A549 (cell line): ENCODE results near the gene SEMA5A. TPM values are rescaled to one million over a fixed set of nuclear protein-coding genes. Genes with fewer than 3 reads are reported as not detected.

ENCODE experiments used
- ATAC-seq, 2 experiments: fragments of 200-7000 bp in 1 of 2; fragments of >200 bp in 1 of 2; cut with Nextera tagmentation in 1 of 2; cut with Tn5 transposase in 1 of 2; 3 replicates each; pipeline versions ENCODE4 v1.8.0 to v1.9.1; 2018 to 2020; ENCODE audit warnings: mild to moderate bottlenecking in 1 of 2, moderate library complexity in 1 of 2
- CTCF ChIA-PET: fragments of 300-600 bp; sonication (Branson Sonifier 250); formaldehyde crosslinking; extraction: SDS; loops from one replicate; lab custom pipeline; 2021; ENCODE audit warnings: antibody characterized with exemption, inconsistent platforms; lab: Yijun Ruan, JAX
- POLR2A ChIA-PET: fragments of 350-600 bp; formaldehyde crosslinking; extraction: SDS; loops from one replicate; lab custom pipeline; 2021; ENCODE audit warnings: antibody characterized with exemption, inconsistent platforms; lab: Yijun Ruan, JAX
- DNase-seq, 2 experiments: peaks; one replicate each; pipeline versions ENCODE4 v3.0.0 to v3.0.0-alpha.2; 2011 to 2016; ENCODE audit warnings: low read depth in 1 of 2, low spot score in 1 of 2
- FAIRE-seq: peaks from 2 replicates; lab custom pipeline; 2011; peaks lifted over from hg19 to GRCh38; lab: Jason Lieb, UNC
- H3K27ac ChIP-seq, 2 experiments: fragments of >200 bp; sonication (Bioruptor Twin); formaldehyde crosslinking; 3 replicates each; pipeline ENCODE4 v1.5.1; 2016 to 2017
- H3K4me1 ChIP-seq: fragments of >200 bp; sonication (Bioruptor Twin); formaldehyde crosslinking; 3 replicates; pipeline ENCODE4 v1.6.1; 2016
- H3K4me2 ChIP-seq: fragments of >200 bp; sonication (Bioruptor Twin); formaldehyde crosslinking; 3 replicates; pipeline ENCODE4 v1.6.1; 2016
- H3K4me3 ChIP-seq: fragments of >200 bp; sonication (Bioruptor Twin); formaldehyde crosslinking; 3 replicates; pipeline ENCODE4 v1.5.1; 2016
- H3K9me3 ChIP-seq: fragments of >200 bp; sonication (Bioruptor Twin); formaldehyde crosslinking; 3 replicates; pipeline ENCODE4 v1.6.1; 2016
- CEBPB ChIP-seq, 2 experiments: fragments of >200 bp in 1 of 2; sonication (Bioruptor Twin) in 1 of 2; formaldehyde crosslinking in 1 of 2; IDR thresholded peaks; 2 replicates each; pipeline ENCODE4 v1.6.1; 2012 to 2016
- EHF ChIP-seq: fragments of 250-450 bp; sonication (Bioruptor Pico); IDR thresholded peaks from 2 replicates; pipeline ENCODE4 v1.5.0; 2020; ENCODE audit warnings: mild to moderate bottlenecking
- EHMT2 ChIP-seq: fragments of 200-600 bp; sonication (generic); IDR thresholded peaks from 2 replicates; pipeline ENCODE4 v1.6.1; 2016; ENCODE audit warnings: antibody characterized with exemption, low read depth, mild to moderate bottlenecking, moderate library complexity
- ESRRA ChIP-seq: fragments of 150-350 bp; IDR thresholded peaks from 2 replicates; pipeline ENCODE4 v1.6.1; 2014; ENCODE audit warnings: mild to moderate bottlenecking, low read length, borderline replicate concordance
- FOSB ChIP-seq: fragments of 250-450 bp; sonication (Bioruptor Pico); IDR thresholded peaks from 2 replicates; pipeline ENCODE4 v1.5.0; 2020; ENCODE audit warnings: mild to moderate bottlenecking, moderate library complexity
- FOXS1 ChIP-seq: fragments of 250-450 bp; sonication (Bioruptor Pico); IDR thresholded peaks from 2 replicates; pipeline ENCODE4 v1.5.0; 2020; ENCODE audit warnings: mild to moderate bottlenecking, moderate library complexity
- GATA3 ChIP-seq: IDR thresholded peaks from 2 replicates; pipeline ENCODE4 v1.6.1; 2012; ENCODE audit warnings: borderline replicate concordance
- HOXB13 ChIP-seq: fragments of 250-450 bp; sonication (Bioruptor Pico); IDR thresholded peaks from 2 replicates; pipeline ENCODE4 v1.5.0; 2020; ENCODE audit warnings: low read depth, mild to moderate bottlenecking, moderate library complexity
- JUN ChIP-seq, 2 experiments: fragments of >200 bp; sonication (Bioruptor Twin); formaldehyde crosslinking; IDR thresholded peaks; 2 replicates in 1 of 2; 3 replicates in 1 of 2; pipeline ENCODE4 v1.6.1; 2016 to 2017
- KDM1A ChIP-seq: fragments of 200-600 bp; sonication (generic); IDR thresholded peaks from 2 replicates; pipeline ENCODE4 v1.6.1; 2016; ENCODE audit warnings: low read depth, mild to moderate bottlenecking
- KDM5A ChIP-seq: fragments of 200-600 bp; sonication (generic); IDR thresholded peaks from 2 replicates; pipeline ENCODE4 v1.6.1; 2016; ENCODE audit warnings: antibody characterized with exemption, mild to moderate bottlenecking
- MAFK ChIP-seq: fragments of 450-650 bp; IDR thresholded peaks from 2 replicates; pipeline ENCODE4 v1.6.1; 2014; ENCODE audit not compliant: partially characterized antibody
- MYC ChIP-seq: IDR thresholded peaks from 2 replicates; pipeline ENCODE4 v1.6.1; 2012; ENCODE audit warnings: mild to moderate bottlenecking, inconsistent platforms, low read length, improper control_type of control experiment, borderline replicate concordance
- NR3C1 ChIP-seq: fragments of >200 bp; sonication (Bioruptor Twin); formaldehyde crosslinking; IDR thresholded peaks from 3 replicates; pipeline ENCODE4 v1.6.1; 2017
- PHF8 ChIP-seq: fragments of 200-600 bp; sonication (generic); IDR thresholded peaks from 2 replicates; pipeline ENCODE4 v1.6.1; 2016; ENCODE audit warnings: low read depth, mild to moderate bottlenecking, antibody characterized with exemption, moderate library complexity, borderline replicate concordance
- RCOR1 ChIP-seq: fragments of 150-350 bp; IDR thresholded peaks from 2 replicates; pipeline ENCODE4 v1.6.1; 2014; ENCODE audit warnings: antibody characterized with exemption, low read length, low read depth
- RFX5 ChIP-seq: fragments of 450-650 bp; IDR thresholded peaks from 2 replicates; pipeline ENCODE4 v1.7.1; 2014; ENCODE audit warnings: antibody characterized with exemption, mild to moderate bottlenecking, moderate library complexity
- RNF2 ChIP-seq: fragments of 200-600 bp; sonication (generic); IDR thresholded peaks from 2 replicates; pipeline ENCODE4 v1.6.1; 2016; ENCODE audit warnings: low read depth, mild to moderate bottlenecking, antibody characterized with exemption, moderate library complexity, borderline replicate concordance
- SMC3 ChIP-seq: fragments of >200 bp; sonication (Bioruptor Twin); formaldehyde crosslinking; IDR thresholded peaks from 3 replicates; pipeline ENCODE4 v1.6.1; 2018; ENCODE audit warnings: inconsistent platforms
- SREBF2 ChIP-seq: fragments of 450-650 bp; IDR thresholded peaks from 2 replicates; pipeline ENCODE4 v1.6.1; 2014; ENCODE audit warnings: mild to moderate bottlenecking, moderate library complexity
- TP53 ChIP-seq: fragments of 250-450 bp; sonication (Bioruptor Pico); IDR thresholded peaks from 2 replicates; pipeline ENCODE4 v1.5.0; 2021; ENCODE audit warnings: mild to moderate bottlenecking, moderate library complexity
- WGBS: methylation state at CpG from one replicate; pipeline ENCODE4 v1.1.6; 2017; ENCODE audit errors: missing lambda C conversion rate; 5-methylcytosine and 5-hydroxymethylcytosine counted together
- polyA plus RNA-seq, 4 experiments: library from polyadenylated mRNA; depleted of rRNA in 3 of 4; stranded (reverse); fragments of >200 nt; fragmentation: RNase III in 1 of 4; extraction: RNeasy Plus Mini Kit Qiagen cat#74134 plus additional on column Dnase treatment in 1 of 4; gene quantifications; 2 replicates in 3 of 4; 3 replicates in 1 of 4; pipeline ENCODE4 v1.2.3, GENCODE V29; 2011 to 2017
- TF ChIP-seq, protein P1 (sequence below): fragments of 150-350 bp; IDR thresholded peaks from 2 replicates; pipeline ENCODE4 v1.6.1; 2014; ENCODE audit warnings: low read depth, mild to moderate bottlenecking, low read length
- TF ChIP-seq, protein P2 (sequence below): fragments of >200 bp; sonication (Bioruptor Twin); formaldehyde crosslinking; IDR thresholded peaks from 3 replicates; pipeline ENCODE4 v1.5.1; 2016
- TF ChIP-seq, protein P3 (sequence below): IDR thresholded peaks from 2 replicates; pipeline ENCODE4 v1.6.1; 2012; ENCODE audit warnings: low read depth, borderline replicate concordance
- TF ChIP-seq, protein P4 (sequence below): fragments of 450-650 bp; IDR thresholded peaks from 2 replicates; pipeline ENCODE4 v1.6.1; 2014; ENCODE audit warnings: antibody characterized with exemption
- TF ChIP-seq, protein P5 (sequence below): fragments of >200 bp; sonication (Bioruptor Twin); formaldehyde crosslinking; IDR thresholded peaks from 3 replicates; pipeline ENCODE4 v1.6.1; 2016

SEMA5A gene
- polyA plus RNA-seq, 2 of the 4 experiments (the other 2 are of a cell fraction) = not detected

DNA sequence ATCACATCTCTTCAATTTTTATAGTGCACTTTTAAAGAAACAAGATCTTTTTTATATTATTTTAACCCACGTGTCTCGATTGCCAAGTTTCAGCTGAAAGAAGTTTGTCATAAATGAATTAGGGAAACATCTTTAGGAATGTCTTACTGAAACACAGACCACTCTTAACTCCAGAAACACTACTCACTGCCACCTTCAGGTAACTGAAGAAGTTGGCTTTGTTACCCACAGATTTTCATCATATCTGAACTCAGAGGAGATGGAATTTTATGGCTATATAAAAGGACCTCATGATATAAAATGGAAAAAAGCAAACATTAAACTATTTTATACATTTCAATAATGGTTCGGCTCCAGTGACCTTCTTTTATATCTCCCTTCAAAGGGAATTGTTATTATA lies 158.0 kb downstream of the SEMA5A start (continued):
- TF ChIP-seq PHF8 = no peak
- no peak for TF ChIP-seq RNF2
- no peak for TF ChIP-seq JUN (IDR thresholded peaks at IDR 0.05)
- no peak for TF ChIP-seq SREBF2

- no peak for FAIRE-seq
- Histone ChIP-seq H3K9me3 (no peaks in the 10 kb centered on the region), H3K4me1 (no peaks in the 10 kb centered on the region), H3K4me3 (no peak overlapping the region), H3K4me2 (no peak overlapping the region), H3K27ac (no peak overlapping the region)
- ChIA-PET CTCF (no interaction called here), POLR2A (no interaction called here)
- TF ChIP-seq, protein P1, sequence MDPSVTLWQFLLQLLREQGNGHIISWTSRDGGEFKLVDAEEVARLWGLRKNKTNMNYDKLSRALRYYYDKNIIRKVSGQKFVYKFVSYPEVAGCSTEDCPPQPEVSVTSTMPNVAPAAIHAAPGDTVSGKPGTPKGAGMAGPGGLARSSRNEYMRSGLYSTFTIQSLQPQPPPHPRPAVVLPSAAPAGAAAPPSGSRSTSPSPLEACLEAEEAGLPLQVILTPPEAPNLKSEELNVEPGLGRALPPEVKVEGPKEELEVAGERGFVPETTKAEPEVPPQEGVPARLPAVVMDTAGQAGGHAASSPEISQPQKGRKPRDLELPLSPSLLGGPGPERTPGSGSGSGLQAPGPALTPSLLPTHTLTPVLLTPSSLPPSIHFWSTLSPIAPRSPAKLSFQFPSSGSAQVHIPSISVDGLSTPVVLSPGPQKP = no peak
- TF ChIP-seq, protein P2, sequence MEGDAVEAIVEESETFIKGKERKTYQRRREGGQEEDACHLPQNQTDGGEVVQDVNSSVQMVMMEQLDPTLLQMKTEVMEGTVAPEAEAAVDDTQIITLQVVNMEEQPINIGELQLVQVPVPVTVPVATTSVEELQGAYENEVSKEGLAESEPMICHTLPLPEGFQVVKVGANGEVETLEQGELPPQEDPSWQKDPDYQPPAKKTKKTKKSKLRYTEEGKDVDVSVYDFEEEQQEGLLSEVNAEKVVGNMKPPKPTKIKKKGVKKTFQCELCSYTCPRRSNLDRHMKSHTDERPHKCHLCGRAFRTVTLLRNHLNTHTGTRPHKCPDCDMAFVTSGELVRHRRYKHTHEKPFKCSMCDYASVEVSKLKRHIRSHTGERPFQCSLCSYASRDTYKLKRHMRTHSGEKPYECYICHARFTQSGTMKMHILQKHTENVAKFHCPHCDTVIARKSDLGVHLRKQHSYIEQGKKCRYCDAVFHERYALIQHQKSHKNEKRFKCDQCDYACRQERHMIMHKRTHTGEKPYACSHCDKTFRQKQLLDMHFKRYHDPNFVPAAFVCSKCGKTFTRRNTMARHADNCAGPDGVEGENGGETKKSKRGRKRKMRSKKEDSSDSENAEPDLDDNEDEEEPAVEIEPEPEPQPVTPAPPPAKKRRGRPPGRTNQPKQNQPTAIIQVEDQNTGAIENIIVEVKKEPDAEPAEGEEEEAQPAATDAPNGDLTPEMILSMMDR = no peak
- TF ChIP-seq CEBPB (IDR thresholded peaks at IDR 0.05) = no peak
- no peak for TF ChIP-seq HOXB13 (CRISPR knock-in tag)
- TF ChIP-seq EHMT2 = no peak
- TF ChIP-seq MYC = no peak
- TF ChIP-seq KDM5A = no peak
- TF ChIP-seq RFX5 = no peak
- WGBS = 2% methylated on average over 4 of the region's 4 CpGs
- no peak for ATAC-seq
- no peak for DNase-seq
Observed at GRCh38 chr5:9386945-9387344, 158.9 kb downstream of the SEMA5A start.

DNA sequence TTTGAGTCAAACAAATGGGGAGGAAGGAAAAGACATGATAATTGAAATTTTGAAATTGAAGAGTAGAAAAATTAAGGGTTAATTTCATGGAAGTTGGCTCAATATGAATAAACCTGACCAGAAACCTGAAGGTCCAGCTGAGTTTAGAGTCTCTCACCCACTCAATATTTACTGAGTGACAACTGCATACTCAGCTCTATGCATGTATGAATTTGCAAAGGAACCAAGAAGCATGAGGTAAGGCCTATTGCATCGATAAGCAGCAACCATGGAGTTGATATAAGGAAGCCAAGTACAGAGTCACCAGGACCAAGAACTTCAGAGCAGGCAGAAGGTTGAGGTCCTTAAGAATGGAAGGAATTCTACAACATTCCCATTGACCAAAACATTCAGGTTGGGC lies 163.4 kb downstream of the SEMA5A start:
- no peak for FAIRE-seq
- no peak for DNase-seq
- no peak for ATAC-seq

DNA sequence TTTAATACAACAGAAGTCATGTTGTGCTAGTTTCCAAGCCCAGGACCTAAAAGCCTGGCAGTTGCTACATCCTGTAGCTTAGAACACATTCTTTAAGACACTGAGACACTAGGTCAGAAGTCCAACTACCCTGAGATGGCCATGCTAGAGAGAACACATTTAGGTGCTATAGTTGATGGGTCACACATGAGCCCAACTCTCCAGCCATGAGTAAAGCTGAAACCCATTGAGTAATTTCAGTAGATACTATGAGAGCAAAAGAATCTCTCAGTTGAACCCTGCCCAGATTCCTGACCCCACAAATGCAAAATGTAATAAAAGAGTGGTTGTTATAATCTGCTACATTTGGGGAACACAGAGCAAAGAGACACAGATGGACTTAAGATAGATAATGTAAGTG lies 164.4 kb downstream of the SEMA5A start:
- POLR2A ChIA-PET = no interaction called here
- DNase-seq = no peak
- CTCF ChIA-PET = interaction anchor here (0.7 kb wide), 1 partner anchor 16 kb away, joined by 3 read pairs; no protein-coding TSS in a partner anchor
- Histone ChIP-seq H3K9me3 (no peaks in the 10 kb centered on the region), H3K27ac (no peak overlapping the region), H3K4me1 (no peaks in the 10 kb centered on the region), H3K4me3 (no peak overlapping the region), H3K4me2 (no peak overlapping the region)
- no peak for ATAC-seq
- FAIRE-seq = no peak
- no peak for TF ChIP-seq EHMT2
- TF ChIP-seq, protein P3, sequence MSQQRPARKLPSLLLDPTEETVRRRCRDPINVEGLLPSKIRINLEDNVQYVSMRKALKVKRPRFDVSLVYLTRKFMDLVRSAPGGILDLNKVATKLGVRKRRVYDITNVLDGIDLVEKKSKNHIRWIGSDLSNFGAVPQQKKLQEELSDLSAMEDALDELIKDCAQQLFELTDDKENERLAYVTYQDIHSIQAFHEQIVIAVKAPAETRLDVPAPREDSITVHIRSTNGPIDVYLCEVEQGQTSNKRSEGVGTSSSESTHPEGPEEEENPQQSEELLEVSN = no peak
- TF ChIP-seq MYC = no peak
- TF ChIP-seq TP53 (CRISPR knock-in tag) = no peak
- no peak for TF ChIP-seq KDM1A
- TF ChIP-seq EHF (CRISPR knock-in tag) = no peak
- no peak for TF ChIP-seq SMC3
- TF ChIP-seq NR3C1 = no peak
- TF ChIP-seq, protein P4, sequence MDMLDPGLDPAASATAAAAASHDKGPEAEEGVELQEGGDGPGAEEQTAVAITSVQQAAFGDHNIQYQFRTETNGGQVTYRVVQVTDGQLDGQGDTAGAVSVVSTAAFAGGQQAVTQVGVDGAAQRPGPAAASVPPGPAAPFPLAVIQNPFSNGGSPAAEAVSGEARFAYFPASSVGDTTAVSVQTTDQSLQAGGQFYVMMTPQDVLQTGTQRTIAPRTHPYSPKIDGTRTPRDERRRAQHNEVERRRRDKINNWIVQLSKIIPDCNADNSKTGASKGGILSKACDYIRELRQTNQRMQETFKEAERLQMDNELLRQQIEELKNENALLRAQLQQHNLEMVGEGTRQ = no peak
- no peak for TF ChIP-seq FOSB (CRISPR knock-in tag)
- TF ChIP-seq MAFK = no peak
- TF ChIP-seq FOXS1 (CRISPR knock-in tag) = no peak
- TF ChIP-seq RCOR1 = no peak
- TF ChIP-seq, all 56 proteins: peak for 0

More for the DNA sequence above, 163.4 kb downstream of the SEMA5A start:
- no peak overlapping the region for H3K4me3 ChIP-seq
- POLR2A ChIA-PET = no interaction called here
- H3K4me1 ChIP-seq = no peaks in the 10 kb centered on the region
- H3K4me2 ChIP-seq = no peak overlapping the region
- H3K9me3 ChIP-seq = no peaks in the 10 kb centered on the region
- WGBS = 0% methylated on average over 1 of the region's 1 CpG
- TF ChIP-seq ESRRA = no peak
- TF ChIP-seq, protein P5, sequence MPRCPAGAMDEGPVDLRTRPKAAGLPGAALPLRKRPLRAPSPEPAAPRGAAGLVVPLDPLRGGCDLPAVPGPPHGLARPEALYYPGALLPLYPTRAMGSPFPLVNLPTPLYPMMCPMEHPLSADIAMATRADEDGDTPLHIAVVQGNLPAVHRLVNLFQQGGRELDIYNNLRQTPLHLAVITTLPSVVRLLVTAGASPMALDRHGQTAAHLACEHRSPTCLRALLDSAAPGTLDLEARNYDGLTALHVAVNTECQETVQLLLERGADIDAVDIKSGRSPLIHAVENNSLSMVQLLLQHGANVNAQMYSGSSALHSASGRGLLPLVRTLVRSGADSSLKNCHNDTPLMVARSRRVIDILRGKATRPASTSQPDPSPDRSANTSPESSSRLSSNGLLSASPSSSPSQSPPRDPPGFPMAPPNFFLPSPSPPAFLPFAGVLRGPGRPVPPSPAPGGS = no peak
- no peak for TF ChIP-seq RFX5
- TF ChIP-seq, protein P3 = no peak
- TF ChIP-seq GATA3 = no peak
- TF ChIP-seq EHF (CRISPR knock-in tag) = no peak
- no peak for TF ChIP-seq RNF2
- TF ChIP-seq FOXS1 (CRISPR knock-in tag) = no peak
- H3K27ac ChIP-seq = no peak overlapping the region
- CTCF ChIA-PET = no interaction called here
